ENCODE measurements around the gene LBHD2.

LBHD2 gene

DNA sequence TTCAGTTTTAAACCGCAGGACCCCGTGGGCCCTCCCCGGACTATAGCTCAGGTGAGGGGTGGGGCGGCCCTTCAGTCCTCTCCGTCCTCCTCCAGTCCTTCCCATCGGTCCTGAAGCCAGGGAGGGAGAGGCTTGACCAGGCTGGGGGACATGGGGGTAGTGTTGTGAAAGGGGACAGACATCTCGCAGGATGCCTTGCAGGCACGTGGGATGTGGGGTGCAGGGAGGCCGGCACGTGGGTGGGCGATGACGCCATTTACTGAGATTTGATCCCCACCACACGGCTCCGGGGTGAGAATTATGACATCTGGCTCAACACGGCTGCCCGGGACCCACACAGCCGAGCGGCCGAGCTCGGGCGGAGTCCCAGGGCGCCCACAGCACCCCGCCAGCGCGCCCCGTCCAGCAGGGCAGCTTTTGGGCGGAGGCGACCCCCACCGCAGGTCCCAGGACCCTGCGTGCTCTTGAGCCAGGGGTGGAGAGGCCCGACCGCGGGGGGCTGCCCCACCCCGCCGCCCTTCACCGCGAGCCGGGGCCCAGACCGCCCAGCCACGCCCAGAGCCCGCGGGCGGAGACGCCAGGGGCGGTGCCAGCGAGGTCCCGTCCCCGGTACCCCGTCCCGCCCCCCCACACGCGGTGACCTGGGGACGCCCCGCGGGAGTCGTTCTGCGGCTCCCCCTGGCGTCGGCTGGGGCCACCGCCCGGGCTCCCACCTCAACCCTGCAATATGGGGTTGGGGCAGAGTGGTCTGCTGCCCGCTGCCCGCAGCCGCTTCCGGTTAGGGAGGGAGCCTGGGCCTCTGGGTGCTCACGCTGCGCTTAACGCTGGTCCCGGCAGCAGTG lies 7.3 kb downstream of the LBHD2 start:
- DNase-seq (ENCODE audit: low read depth) = peak; percentile 44

GRCh38 chr14:103091883-103092222 lies 7.8 kb downstream of the LBHD2 start:
- DNase-seq (ENCODE audit: low read depth) = no peak

DNA sequence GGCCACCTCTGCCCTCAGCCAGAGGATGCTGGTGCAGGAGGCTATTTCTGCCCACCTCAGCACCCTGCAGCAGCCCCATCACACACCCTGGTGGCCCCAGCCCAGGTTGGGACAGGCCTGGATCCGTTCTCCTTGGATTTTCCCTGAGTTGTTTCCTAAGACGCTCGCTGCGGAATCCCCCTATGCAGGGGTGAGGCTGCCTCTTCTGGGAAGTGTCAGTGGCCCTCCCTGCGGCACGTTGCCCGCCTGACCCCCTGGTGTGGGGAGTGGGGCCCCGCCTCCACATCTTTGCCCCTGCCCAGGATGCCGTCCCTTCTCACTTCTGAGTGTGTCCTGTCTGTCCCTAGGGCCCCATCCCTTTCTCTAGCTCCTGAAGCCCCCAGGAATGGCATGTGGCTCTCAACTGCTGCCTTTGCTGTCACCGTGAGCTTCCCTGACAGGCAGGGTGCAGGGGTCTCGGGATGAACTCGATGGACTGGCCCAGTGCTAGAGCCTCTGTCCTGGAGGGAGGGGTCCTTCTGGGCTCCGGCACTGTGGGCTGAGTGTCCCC lies 9.9 kb downstream of the LBHD2 start:
- DNase-seq (ENCODE audit: low read depth) = no peak

- no peak for DNase-seq (ENCODE audit: low read depth)
Measured at GRCh38 chr14:103094406-103095209, 10.6 kb downstream of the LBHD2 start, which contains the start of gene EXOC3L4. TSS of gene EXOC3L4 (plus strand) at chr14:103094725. CDS start at chr14:103100220, 5,495 bp downstream.

GRCh38 chr14:103095210-103095778 lies 11.3 kb downstream of the LBHD2 start:
- no peak for DNase-seq (ENCODE audit: low read depth)

DNA sequence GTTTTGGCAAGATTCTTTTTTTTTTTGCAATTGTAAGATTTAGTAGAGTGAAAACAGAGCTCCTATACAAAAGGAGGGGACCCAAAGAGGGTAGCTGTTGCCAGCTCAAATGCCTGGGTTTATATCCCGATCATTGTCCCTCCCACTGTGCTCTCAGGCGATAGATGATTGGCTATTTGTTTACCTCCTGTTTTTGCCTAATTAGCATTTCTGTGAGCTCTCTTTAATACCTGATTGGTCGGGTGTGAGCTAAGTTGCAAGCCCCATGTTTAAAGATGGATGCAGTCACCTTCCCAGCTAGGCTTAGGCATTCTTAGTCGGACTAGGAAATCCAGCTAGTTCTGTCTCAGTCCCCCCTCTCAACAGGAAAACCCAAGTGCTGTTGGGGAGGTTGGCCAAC lies 12.4 kb downstream of the LBHD2 start:
- no peak for DNase-seq (ENCODE audit: low read depth)

DNA sequence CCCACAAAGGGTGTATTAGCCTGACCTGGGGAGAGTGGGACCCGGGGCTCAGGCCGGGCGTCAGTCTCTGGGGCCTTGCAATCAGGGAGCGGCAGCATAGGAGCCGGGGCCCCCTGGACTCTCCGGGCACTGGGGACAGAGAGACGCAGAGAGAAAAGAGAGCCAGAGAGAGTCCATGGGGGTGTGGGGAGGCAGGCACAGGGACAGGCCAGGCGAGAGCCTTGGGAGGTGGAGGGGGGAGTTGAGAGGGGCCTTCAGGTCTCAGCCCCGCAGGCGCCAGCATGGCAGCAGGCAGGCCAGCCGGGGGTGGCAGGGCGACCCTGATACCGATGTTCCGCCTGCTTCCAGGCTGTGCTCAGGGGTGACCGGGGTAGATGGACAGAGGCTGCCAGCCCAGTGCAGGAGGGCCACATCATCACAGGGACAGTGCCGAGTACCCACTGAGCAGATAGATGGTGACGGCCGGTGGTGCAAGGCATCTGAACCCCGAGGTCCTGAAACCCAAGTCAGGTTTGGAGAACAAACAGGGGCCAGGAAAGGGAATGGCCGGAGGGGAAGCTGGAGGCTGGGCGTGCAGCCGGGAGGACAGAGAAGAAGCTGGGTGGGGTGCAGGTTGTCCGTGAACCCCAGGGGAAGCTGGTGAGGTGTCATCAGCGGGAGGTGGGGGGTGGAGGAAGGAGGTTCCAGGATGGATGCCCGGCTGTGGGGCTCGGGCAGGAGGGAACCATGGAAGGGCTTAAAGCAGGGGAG lies 13.4 kb downstream of the LBHD2 start:
- DNase-seq (ENCODE audit: low read depth) = no peak

DNA sequence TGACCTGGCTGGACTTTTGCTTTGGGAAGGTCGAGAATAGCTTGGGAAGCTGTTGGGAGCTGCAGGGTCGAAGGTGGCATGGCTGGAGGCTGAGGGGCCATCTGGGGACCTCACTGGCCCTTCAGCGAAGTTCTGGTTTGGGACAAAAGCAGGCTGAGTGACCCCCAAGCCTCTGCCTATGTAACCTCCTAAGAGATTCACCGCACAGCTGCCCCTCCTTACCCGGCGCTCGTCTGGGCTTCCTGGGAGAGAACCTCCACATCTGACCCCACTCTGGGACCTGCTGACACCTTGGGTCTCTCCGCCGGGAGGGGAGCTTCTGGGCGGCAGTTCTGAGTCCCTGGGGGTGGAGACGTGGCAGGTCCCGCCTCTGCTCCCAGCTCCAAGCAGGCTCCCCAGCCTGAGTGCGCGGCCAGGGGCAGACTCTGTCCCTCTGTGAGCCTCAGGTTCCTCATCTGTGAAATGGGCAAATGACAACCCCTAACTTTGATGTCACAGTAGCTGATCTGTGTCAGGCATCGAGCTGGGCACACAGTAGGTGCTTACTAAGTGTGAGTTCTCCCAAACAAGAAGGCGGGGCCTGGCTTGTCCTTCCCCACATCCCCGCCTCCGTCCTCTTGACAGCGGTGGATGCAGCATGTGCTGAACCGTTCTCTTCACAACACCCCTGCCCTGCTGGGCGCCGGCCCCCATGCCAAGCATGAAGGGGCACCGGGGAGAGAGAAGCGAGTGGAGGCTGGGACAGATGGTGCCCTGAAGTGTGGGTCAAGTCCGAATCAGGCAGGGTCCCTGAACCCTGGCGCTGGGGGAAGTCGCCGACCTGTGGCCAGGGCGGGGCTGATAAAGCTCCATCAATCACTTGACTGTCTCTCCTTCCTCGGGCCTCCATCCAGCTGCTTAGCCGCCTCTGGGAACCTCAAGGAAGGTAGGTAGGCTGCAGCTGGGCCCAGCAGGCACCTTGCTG lies 14.3 kb downstream of the LBHD2 start:
- no peak for DNase-seq (ENCODE audit: low read depth)

DNA sequence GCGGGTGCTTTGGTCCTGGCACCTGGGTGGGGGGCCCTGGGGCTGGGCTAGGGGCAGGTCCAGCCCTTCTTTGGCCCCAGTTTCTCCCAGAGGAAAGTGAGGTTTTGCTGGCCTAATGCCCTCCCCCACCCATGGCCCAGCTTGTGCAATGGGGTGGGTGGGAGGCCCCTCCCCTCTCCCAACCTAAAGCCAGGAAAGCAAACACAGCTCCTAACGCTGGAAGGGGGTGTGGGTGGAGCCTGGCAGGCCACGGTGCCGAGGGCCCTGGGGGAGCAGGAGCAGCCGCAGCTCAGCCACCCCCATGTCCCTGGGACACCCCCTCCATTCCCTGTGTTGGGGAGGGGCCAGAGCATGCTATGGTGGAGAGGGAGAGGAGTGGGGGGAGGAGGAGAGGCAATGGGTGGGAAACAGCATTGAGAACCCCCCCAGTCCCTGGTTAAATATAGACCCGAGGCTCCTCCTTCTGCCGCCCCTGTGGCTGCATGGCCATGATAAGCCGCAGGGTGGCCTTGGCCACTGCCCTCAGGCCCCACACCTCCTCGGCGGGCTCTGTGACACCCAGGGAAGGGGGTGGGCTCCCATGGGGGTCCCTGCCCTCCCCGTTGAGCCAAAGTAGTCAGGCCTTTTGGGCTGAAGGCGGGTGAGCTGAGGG lies 15.2 kb downstream of the LBHD2 start:
- DNase-seq (ENCODE audit: low read depth) = no peak

GRCh38 chr14:103099733-103100280 lies 15.8 kb downstream of the LBHD2 start:
- DNase-seq (ENCODE audit: low read depth) = no peak

DNA sequence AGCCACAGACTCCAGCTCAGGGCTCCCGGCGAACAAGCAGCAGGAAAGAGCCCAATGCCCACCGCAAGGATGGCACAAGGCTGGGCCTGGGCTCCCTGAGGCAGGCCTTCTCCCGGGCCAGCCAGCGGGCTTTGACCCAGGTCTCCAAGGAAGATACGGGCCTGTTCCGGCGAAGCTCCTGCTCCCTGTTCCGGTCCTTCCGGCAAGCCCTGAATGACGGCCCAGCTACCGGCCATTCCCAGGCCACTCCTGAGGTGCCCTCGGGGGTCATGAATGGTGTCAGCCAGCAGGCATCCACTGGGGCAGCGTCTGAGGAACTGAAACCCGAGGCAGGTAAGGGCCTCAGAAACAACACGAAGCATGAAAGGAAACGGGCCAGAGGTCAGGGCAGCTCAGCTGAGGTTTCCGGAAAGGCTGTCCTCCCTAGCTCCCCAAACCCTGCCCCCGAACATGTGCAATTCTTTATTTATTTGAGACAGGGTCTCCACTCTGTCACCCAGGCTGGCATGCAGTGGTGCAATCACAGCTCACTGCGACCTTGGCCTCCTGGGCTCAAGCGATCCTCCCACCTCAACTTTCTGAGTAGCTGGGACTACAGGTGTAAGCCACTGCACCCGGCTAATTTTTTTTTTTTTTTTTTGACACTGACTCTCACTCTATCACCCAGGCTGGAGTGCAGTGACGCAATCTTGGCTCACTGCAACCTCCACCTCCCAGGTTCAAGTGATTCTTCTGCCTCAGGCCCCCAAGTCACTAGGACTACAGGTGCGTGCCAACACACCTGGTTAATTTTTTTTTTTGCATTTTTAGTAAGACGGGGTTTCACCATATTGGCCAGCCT lies 16.5 kb downstream of the LBHD2 start:
- no peak for DNase-seq (ENCODE audit: low read depth)

DNA sequence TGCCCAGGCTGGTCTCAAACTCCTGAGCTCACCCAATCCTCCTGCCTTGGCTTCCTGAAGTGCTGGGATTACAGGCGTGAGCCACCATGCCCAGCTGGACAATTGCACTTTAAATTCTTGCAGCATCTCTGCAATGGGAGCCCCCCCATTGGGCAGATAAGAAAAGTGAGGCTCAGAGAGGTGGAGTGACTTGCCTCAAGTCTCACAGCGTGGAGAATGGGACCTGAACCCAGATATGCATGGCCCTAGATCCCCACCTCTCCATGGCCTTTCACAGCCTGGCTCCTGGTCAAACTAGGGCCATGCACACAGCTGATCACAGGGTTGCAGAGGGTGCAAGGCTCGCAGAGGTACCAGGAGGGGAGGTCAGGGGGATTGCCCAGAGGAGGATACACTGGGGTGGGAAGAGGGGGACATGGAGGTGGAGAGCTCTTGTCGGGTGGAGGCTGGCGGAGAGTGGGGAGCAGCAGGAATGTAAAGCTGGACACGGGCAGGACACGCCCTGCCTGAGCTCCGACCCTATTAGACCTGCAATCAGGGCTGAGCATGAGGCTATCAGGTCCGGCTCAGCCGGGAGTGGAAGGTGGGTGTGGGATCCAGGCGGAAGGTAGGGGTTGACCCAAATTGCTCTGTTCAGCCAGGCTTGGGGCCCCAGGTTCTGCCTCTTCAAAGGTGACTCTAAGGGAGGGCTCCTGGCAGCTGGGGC lies 17.4 kb downstream of the LBHD2 start:
- DNase-seq (ENCODE audit: low read depth) = no peak

DNA sequence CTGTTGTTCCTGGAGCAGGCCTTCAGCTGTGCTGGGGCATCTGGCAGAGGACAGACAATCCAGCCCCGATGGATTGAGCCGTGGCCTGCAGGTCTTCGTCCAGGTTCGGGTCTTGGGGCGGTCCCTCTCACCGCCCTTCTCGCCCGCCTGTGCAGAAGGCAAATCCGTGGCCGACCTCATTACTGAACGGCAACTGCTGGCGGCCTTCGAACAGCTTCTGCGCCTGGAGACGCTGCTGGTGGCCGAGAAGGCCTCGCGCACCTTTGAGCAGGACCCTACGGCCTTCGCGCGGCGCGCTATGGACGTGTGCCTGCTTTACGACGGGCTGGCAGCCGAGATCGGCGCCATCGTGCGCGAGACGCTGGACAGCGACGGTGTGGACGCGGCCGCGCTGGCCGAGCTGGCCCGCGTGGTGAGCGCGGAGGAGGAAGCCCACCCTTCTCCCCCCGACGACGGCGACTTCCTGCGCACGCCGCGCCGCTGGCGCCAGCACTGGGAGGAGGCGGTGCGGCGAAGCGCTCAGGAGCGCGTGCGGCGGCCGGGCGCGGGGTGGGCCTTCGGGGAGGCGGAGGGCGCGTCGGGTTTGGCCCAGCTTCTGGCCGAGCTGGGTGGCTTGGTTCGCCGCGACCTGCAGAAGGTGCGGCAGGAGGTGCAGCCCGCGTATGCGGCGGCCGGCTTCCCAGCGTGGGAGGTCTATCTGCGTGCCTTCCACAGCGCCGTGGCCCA lies 18.1 kb downstream of the LBHD2 start:
- no peak for DNase-seq (ENCODE audit: low read depth)

DNA sequence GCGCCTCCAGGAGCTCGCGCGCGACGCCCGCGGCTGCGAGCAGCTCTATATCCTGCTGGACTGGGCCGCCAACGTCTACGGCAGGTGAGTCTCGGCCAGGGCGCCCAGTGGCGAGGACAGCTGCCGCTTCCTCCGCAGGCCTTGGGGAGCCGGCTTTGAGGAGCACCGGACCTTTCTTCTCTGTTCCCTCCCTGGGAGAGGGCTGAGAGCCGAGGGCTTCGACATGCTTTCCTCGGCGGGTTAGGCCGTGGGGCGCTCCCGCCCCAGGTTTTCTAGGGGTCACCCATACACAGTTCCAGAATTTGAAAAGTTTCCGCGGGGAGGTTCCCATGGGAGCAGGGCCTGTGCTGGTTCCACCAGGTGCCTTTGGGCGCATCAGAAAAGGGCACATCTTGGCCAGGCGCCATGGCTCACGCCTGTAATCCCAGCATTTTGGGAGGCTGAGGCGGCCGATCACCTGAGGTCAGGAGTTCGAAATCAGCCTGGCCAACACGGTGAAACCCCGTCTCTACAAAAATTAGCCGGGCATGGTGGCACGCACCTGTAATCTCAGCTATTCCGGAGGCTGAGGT lies 18.8 kb downstream of the LBHD2 start:
- no peak for DNase-seq (ENCODE audit: low read depth)

GRCh38 chr14:103103461-103104388 lies 19.7 kb downstream of the LBHD2 start:
- DNase-seq (ENCODE audit: low read depth) = peak; percentile 63

DNA sequence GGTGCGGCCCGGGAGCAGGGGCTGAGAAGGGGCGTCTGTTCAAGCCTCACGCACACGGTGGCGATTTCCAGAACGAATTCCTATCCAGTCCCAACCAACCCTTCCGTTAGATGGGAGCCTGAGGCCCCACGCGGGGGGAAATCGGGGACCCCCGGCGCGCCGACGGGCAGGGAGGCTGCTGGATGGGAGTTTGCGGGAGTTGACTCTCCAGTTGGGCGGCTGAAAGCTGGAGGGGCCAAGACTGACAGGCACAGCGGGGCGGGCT lies 20.3 kb downstream of the LBHD2 start:
- DNase-seq (ENCODE audit: low read depth) = no peak

All from EH (cell line).